GM12874 (cell line): ENCODE results near the gene TRIM45.

Experiments used
- TF ChIP-seq, protein P1 (sequence below): IDR thresholded peaks from 2 replicates; pipeline ENCODE4 v1.5.1; 2011; ENCODE audit warnings: low read depth, mild to moderate bottlenecking, control low read depth, low read length, moderate library complexity; ENCODE audit not compliant: insufficient read depth

TRIM45 gene

GRCh38 chr1:117094841-117095604, 26.5 kb downstream of the TRIM45 start:
- TF ChIP-seq, protein P1, sequence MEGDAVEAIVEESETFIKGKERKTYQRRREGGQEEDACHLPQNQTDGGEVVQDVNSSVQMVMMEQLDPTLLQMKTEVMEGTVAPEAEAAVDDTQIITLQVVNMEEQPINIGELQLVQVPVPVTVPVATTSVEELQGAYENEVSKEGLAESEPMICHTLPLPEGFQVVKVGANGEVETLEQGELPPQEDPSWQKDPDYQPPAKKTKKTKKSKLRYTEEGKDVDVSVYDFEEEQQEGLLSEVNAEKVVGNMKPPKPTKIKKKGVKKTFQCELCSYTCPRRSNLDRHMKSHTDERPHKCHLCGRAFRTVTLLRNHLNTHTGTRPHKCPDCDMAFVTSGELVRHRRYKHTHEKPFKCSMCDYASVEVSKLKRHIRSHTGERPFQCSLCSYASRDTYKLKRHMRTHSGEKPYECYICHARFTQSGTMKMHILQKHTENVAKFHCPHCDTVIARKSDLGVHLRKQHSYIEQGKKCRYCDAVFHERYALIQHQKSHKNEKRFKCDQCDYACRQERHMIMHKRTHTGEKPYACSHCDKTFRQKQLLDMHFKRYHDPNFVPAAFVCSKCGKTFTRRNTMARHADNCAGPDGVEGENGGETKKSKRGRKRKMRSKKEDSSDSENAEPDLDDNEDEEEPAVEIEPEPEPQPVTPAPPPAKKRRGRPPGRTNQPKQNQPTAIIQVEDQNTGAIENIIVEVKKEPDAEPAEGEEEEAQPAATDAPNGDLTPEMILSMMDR, result no peak

- TF ChIP-seq, protein P1, result no peak
Observed at GRCh38 chr1:117093870-117094621, 27.5 kb downstream of the TRIM45 start.

GRCh38 chr1:117093091-117093534, 28.4 kb downstream of the TRIM45 start:
- TF ChIP-seq, protein P1, result no peak

DNA sequence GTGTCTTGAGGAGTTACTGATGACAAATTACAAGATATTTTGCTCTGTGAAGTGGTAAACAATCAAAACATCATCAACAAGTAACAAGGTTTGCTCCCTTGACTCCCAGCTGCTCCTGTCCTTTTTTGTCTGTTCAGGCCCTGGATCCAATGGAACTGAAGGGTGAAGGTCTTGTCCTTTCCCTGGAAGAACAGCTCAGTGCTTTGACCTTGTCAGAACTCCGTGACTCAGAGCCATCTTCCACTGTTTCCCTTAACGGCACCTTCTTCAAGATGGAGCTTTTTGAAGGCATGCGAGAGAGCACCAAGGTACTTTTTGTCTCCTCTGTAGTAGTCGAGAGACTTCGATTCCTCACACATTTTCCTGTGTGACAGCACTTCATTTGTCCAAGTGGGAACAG, 29.0 kb downstream of the TRIM45 start:
- TF ChIP-seq, protein P1, result no peak

- TF ChIP-seq, protein P1, result no peak
Observed at GRCh38 chr1:117089996-117090395, 31.6 kb downstream of the TRIM45 start.

- TF ChIP-seq, protein P1, result no peak
Observed at GRCh38 chr1:117087686-117088085, 33.9 kb downstream of the TRIM45 start.

GRCh38 chr1:117084231-117084630, 37.3 kb downstream of the TRIM45 start:
- TF ChIP-seq, protein P1, result no peak
